Transverse colon (tissue), 4 donors: ENCODE measurements around the gene IDS. TPM values are rescaled to one million over a fixed set of nuclear protein-coding genes. Genes with fewer than 3 reads are reported as not detected.

ENCODE experiments used
- DNase-seq: peaks from one replicate; pipeline ENCODE4 v3.0.0-alpha.2; 2019
- H3K27ac ChIP-seq, 4 donors: fragments of 200-600 bp; sonication (generic); 2 replicates each; pipeline ENCODE4 v1.5.1; 2016 to 2018; ENCODE audit warnings: inconsistent platforms in 4 of 4
- H3K27me3 ChIP-seq: fragments of 200-600 bp; sonication (generic); 2 replicates; pipeline ENCODE4 v1.5.1; 2017; ENCODE audit warnings: inconsistent platforms
- H3K36me3 ChIP-seq, 4 donors: fragments of 200-600 bp; sonication (generic); 2 replicates each; pipeline ENCODE4 v1.5.1; 2017 to 2019; ENCODE audit warnings: inconsistent platforms in 4 of 4
- H3K4me1 ChIP-seq, 4 donors: fragments of 200-600 bp; sonication (generic); 2 replicates each; pipeline ENCODE4 v1.5.1; 2017 to 2020; ENCODE audit warnings: inconsistent platforms in 4 of 4
- H3K4me3 ChIP-seq, 4 donors: fragments of 200-600 bp; sonication (generic); 1 replicate in 1 of 4; 2 replicates in 3 of 4; pipeline versions ENCODE4 v1.5.1 to v1.6.1; 2017 to 2019; ENCODE audit warnings: inconsistent platforms in 4 of 4
- H3K9me3 ChIP-seq, 2 donors: fragments of 200-600 bp; sonication (generic); 2 replicates each; pipeline ENCODE4 v1.5.1; 2017 to 2019; ENCODE audit warnings: inconsistent platforms in 2 of 2
- CTCF ChIP-seq, 5 experiments: fragments of 200-600 bp in 3 of 5; fragments of 450-650 bp in 2 of 5; sonication (generic) in 3 of 5; IDR thresholded peaks; 1 replicate in 2 of 5; 2 replicates in 3 of 5; pipeline ENCODE4 v1.5.1; 2016 to 2017; ENCODE audit warnings: antibody characterized with exemption in 5 of 5, inconsistent platforms in 3 of 5, mild to moderate bottlenecking in 2 of 5, moderate library complexity in 1 of 5
- EP300 ChIP-seq: sonication (generic); formaldehyde crosslinking; IDR thresholded peaks from one replicate; pipeline ENCODE4 v1.6.1; 2017; ENCODE audit warnings: antibody characterized with exemption, low read depth
- POLR2A ChIP-seq: fragments of 450-650 bp; IDR thresholded peaks from one replicate; pipeline ENCODE4 v1.6.1; 2016; ENCODE audit warnings: antibody characterized with exemption, mild to moderate bottlenecking, moderate library complexity
- POLR2AphosphoS5 ChIP-seq, 3 donors: sonication (generic); formaldehyde crosslinking; IDR thresholded peaks; one replicate each; pipeline ENCODE4 v1.6.1; 2016; ENCODE audit warnings: antibody characterized with exemption in 3 of 3
- WGBS, 2 donors: methylation state at CpG; one replicate each; pipeline ENCODE4 v1.1.5; 2018; ENCODE audit warnings: low coverage in 1 of 2; 5-methylcytosine and 5-hydroxymethylcytosine counted together
- in situ Hi-C, 4 donors: fragments of 200-750 bp; cut with MboI; loops; one replicate each; pipeline versions ENCODE4 v1.15.0 to v1.15.1; 2017; ENCODE audit warnings: low sequenced_read_pairs in 3 of 4, low pct_ligation_motif_present in 1 of 4, low pct_unique_long_range_greater_than_20kb in 1 of 4
- intact Hi-C: fragments of 100-400 bp; cut with DNase I; formaldehyde crosslinking; loops from one replicate; pipeline ENCODE4 v1.15.1; 2023; ENCODE audit warnings: low total_unique reads
- total RNA-seq, 4 donors: library from RNA; depleted of rRNA; stranded (reverse); fragments of >200 nt; gene quantifications; one replicate each; pipeline ENCODE4 v1.1.0, GENCODE V29; 2016

Gene IDS
- total RNA-seq, 4 donors from 2014 or later = 52.5 to 137 (median 59.2) TPM

GRCh38 chrX:149458586-149458985, 46.5 kb downstream of the IDS start:
- DNase-seq = no peak
- intact Hi-C loops (no loop called here), in situ Hi-C loops (loop anchor here in 1 of 4 donors (25.0 kb wide), 1 partner anchor 1421 kb away; no protein-coding TSS in a partner anchor)
- no peaks in the 10 kb centered on the region for H3K36me3 ChIP-seq
- no peak overlapping the region for H3K4me3 ChIP-seq
- no peaks in the 10 kb centered on the region for H3K9me3 ChIP-seq
- H3K4me1 ChIP-seq = no peaks in the 10 kb centered on the region
- H3K27ac ChIP-seq = no peak overlapping the region
- no peaks in the 10 kb centered on the region for H3K27me3 ChIP-seq
- TF ChIP-seq POLR2AphosphoS5 (IDR thresholded peaks at IDR 0.05) = no peak
- no peak for TF ChIP-seq POLR2A
- no peak for TF ChIP-seq CTCF (IDR thresholded peaks at IDR 0.05)
- TF ChIP-seq EP300 = no peak

- TF ChIP-seq POLR2A (no peak), EP300 (no peak), POLR2AphosphoS5 (IDR thresholded peaks at IDR 0.05) (no peak)
- intact Hi-C loops = no loop called here
- no peak for DNase-seq
- in situ Hi-C loops = loop anchor here in 1 of 4 donors (25.0 kb wide), 1 partner anchor 1419 kb away; no protein-coding TSS in a partner anchor
- WGBS, 2 donors = 51% methylated on average over 9 of the region's 9 CpGs; no CpG with 5 or more reads in 1 of the 2 donors
- no peak overlapping the region for H3K27ac ChIP-seq
- H3K36me3 ChIP-seq = no peaks in the 10 kb centered on the region
- no peak overlapping the region for H3K4me3 ChIP-seq
- no peaks in the 10 kb centered on the region for H3K4me1 ChIP-seq
- no peaks in the 10 kb centered on the region for H3K27me3 ChIP-seq
- H3K9me3 ChIP-seq = no peaks in the 10 kb centered on the region
Observed at GRCh38 chrX:149456476-149457245, 48.4 kb downstream of the IDS start.

- H3K27me3 ChIP-seq = no peaks in the 10 kb centered on the region
Observed at GRCh38 chrX:149455934-149456333, 49.2 kb downstream of the IDS start.

GRCh38 chrX:149453906-149454822, 50.9 kb downstream of the IDS start:
- in situ Hi-C loops (loop anchor here in 1 of 4 donors (25.0 kb wide), 1 partner anchor 1417 kb away; no protein-coding TSS in a partner anchor), intact Hi-C loops (no loop called here)
- WGBS, 2 donors = 72 to 73% methylated on average over 3 to 6 of the region's 6 CpGs
- no peaks in the 10 kb centered on the region for H3K9me3 ChIP-seq
- H3K27ac ChIP-seq = no peak overlapping the region
- H3K4me3 ChIP-seq = no peak overlapping the region
- no peak for TF ChIP-seq CTCF (IDR thresholded peaks at IDR 0.05)
- no peaks in the 10 kb centered on the region for H3K36me3 ChIP-seq
- H3K27me3 ChIP-seq = no peaks in the 10 kb centered on the region
- no peak for DNase-seq
- no peaks in the 10 kb centered on the region for H3K4me1 ChIP-seq

More at GRCh38 chrX:149455934-149456333, 49.2 kb downstream of the IDS start:
- Histone ChIP-seq H3K36me3 (no peaks in the 10 kb centered on the region), H3K4me1 (no peaks in the 10 kb centered on the region), H3K9me3 (no peaks in the 10 kb centered on the region), H3K27ac (no peak overlapping the region), H3K4me3 (no peak overlapping the region)
- DNase-seq = no peak
- TF ChIP-seq POLR2AphosphoS5 (IDR thresholded peaks at IDR 0.05) (no peak), CTCF (IDR thresholded peaks at IDR 0.05) (no peak)
- in situ Hi-C loops = loop anchor here in 1 of 4 donors (25.0 kb wide), 1 partner anchor 1419 kb away; no protein-coding TSS in a partner anchor
- intact Hi-C loops = no loop called here
